GM19328 (cell line): ENCODE data around the gene BCAS4.
"Not testable (repeated sequence)": the region's sequence is repeated elsewhere in the genome, so short reads cannot be mapped to it uniquely, and the experiment has no call there.

Source experiments
- ATAC-seq: cut with Tn5 transposase; IDR thresholded peaks from one replicate; pipeline ENCODE4 v1.9.1; 2021; ENCODE audit warnings: mild to moderate bottlenecking, moderate library complexity; ENCODE audit not compliant: unreplicated experiment

BCAS4 gene

DNA sequence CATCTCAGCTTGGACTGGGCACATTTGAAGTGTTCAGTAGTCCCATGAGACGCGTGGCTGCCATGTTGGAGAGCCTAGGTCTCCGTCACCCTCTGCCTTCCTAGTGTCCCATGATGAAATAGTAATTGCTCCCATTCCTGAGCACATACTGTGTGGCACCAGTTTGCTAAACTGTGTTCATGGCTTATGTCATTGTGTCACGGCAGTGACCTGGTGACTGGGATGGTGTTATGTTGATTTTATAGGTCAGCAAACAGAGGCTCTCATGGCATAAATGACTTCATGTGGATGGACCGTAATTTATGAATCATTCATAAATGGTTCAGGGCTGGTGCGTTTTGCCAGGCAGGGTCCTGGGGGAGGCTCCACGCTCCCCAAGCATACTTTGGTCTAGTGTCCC is 3.8 kb downstream of the BCAS4 start:
- ATAC-seq: no peak

- no peak for ATAC-seq
Measured at GRCh38 chr20:50799176-50799889, 4.5 kb downstream of the BCAS4 start.

GRCh38 chr20:50799890-50800550 is 5.2 kb downstream of the BCAS4 start:
- no peak for ATAC-seq

DNA sequence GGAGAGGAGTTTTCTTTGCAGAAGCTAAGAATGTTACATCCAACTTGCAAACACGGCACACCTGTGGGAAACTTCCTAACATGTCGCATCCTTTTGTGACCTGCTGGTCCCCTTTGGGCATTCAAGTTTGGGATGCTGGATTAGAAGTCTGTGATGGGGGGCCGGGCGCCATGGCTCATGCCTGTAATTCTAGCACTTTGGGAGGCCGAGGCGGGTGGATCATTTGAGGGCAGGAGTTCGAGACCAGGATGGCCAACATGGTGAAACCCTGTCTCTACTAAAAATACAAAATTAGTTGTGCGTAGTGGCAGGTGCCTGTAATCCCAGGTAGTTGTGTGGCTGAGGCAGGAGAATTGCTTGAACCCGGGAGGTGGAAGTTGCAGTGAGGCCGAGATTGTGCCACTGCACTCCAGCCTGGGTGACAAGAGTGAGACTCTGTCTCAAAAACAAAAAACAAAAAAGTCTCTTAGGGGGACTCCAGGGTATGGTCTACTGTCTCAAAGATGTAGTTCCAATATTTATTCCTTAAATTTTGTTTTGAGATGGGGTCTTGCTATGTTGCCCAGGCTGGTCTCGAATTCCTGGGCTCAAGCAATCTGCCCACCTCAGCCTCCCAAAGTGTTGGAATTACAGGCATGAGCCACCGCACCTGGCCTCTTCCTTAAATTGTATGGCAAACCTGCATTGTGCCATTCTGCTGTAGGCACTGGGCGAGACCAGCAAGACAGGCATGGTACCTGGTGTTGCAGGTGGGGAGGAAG is 6.3 kb downstream of the BCAS4 start:
- not testable (repeated sequence) for ATAC-seq

GRCh38 chr20:50801747-50802125 is 6.9 kb downstream of the BCAS4 start:
- no peak for ATAC-seq

DNA sequence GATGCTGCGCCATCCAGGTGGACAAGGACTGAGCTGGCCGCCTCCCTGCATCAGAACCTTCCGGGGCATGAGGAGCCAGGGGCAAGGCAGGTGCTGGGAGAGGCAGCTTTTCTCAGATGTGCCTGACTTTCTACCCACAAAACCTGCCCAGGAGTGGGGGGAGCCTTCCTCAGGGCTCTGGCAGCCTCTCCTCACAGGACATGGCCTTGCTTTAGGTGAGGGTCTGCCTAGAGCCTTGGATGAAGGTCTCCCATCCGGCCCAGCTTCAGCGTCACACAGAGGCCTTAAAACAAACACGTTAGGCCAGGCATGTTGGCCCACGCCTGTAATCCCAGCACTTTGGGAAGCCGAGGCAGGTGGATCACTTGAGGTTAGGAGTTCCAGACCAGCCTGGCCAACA is 7.4 kb downstream of the BCAS4 start:
- ATAC-seq: no peak

- ATAC-seq: no peak
Measured at GRCh38 chr20:50804437-50805348, 9.8 kb downstream of the BCAS4 start.

GRCh38 chr20:50805349-50805684 is 10.5 kb downstream of the BCAS4 start:
- ATAC-seq: no peak

DNA sequence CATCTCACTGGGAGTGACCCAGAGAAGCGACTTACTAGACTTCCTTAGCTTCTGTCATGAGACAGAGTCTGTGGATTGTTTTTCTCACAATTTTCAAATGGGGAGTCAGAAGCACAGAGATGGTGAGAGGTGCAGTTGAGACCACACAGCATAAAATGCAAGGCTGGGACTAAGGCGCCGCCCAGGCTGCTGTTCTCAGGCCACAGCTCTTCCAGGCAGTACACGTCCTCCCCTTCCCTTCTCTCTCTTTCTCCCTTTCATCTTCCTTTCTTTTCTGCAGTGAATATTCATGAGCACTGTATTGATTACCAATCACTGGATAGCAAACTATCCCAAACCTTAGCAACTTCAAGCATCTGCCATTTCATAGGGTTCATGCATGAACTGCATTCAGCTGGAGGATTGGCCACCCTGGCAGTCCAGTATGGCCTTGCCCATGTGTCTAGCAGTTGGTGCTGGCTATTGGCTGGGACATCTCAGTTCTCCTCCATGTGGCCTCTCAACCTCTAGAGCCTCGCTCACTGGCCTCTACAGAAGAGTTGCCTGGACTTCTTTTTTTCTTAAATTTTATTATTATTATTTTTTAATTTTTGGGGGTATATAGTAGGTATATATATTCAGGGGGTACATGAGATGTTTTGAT is 11.4 kb downstream of the BCAS4 start:
- no peak for ATAC-seq

GRCh38 chr20:50810063-50810462 is 15.2 kb downstream of the BCAS4 start:
- ATAC-seq: no peak

DNA sequence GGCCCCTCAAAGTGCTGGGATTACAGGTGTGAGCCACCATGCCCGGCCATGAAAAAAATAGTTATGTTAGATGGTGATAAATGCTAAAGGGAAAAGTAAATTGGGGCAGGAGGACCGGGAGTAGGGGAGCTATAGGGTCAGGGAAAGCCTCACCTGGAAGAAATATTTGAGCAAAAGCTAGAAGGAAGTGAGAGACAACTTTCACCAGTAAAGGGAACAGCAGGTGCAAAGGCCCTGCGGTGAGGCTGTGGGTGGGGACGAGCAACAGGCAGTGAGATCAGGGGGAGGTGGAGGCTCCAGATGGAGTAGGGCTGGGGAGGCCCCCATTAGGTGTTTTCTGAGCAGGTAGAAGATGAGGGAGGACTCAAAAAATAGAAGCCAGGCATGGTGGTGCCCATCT is 16.0 kb downstream of the BCAS4 start:
- no peak for ATAC-seq

DNA sequence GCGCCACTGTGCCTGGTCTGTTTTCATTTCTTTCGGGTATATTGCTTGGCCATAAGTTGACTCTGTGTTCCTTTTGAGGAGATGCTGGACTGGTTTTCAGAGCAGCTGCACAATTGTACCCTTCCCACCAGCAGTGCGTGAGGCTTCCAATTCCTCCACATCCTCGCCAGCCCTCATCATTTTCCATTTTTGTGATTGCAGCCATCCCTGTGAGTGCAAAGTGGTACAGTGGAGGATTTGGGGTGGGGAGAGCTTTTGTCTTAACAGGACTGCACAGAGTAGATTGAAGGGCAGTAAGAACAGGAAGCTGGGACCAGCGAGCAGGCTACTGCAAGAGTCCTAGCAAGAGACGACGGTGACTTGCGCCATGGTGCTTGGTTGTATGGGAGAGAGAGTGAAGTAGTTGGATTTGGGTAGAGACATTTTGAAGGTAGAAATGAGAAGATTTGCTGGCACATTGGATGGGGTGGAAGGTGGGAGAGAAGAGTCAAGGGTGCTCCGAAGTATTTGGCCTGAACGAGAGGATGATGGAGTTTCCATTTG is 18.3 kb downstream of the BCAS4 start:
- ATAC-seq: no peak

- no peak for ATAC-seq
Measured at GRCh38 chr20:50813801-50814200, 18.9 kb downstream of the BCAS4 start.

DNA sequence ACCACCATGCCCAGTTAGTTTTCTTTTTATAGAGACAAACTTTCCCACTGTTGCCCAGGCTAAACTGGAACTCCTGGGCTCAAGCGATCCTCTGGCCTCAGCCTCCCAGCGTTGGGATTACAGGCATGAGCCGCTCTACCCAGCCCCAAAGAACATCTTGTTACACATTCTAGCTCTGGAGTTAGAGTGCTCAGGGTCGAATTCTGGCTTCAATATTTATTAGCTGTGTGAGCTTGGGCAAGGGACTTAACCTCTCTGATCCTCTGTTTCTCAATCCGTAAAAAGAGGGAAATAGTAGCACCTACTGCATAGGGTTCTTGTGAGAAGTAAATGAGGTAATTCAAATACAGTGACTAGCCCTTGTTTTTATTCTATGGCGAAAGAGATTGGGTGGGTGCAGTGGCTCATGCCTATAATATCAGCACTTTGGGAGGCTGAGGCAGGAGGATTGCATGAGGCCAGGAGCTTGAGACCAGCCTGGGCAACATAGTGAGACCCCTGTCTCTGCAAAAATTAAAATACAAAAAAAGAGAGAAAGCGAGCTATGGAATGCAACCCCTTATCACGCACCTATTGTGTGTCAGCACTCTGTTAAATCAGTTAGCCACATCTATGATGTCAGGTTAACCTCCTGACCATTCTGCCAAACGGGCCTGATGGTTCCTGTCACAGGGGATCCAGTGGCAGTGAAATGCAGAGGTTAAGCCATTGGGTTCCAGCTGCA is 19.7 kb downstream of the BCAS4 start:
- ATAC-seq: no peak

- ATAC-seq: no peak
Measured at GRCh38 chr20:50815162-50815989, 20.5 kb downstream of the BCAS4 start.

DNA sequence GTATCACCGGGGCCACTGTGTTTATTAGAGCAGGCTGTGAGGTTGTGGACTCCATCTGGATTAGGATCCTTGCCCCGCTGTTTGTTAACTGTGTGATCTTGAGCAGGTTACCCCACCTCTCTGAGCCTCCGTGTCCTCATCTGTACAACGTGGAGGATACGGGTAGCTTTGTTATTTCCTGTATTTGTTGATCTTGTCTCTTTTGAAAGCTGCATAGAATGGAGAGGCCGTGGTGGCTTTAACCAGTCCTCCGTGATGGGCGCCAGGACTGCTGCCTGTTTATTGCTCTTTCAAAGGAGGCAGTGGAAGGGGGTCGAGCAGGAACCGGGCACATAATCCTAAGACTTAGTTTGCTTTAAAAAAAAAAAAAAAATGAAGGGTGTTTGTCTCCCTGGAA is 22.9 kb downstream of the BCAS4 start:
- no peak for ATAC-seq

- no peak for ATAC-seq
Measured at GRCh38 chr20:50819349-50819748, 24.5 kb downstream of the BCAS4 start.

DNA sequence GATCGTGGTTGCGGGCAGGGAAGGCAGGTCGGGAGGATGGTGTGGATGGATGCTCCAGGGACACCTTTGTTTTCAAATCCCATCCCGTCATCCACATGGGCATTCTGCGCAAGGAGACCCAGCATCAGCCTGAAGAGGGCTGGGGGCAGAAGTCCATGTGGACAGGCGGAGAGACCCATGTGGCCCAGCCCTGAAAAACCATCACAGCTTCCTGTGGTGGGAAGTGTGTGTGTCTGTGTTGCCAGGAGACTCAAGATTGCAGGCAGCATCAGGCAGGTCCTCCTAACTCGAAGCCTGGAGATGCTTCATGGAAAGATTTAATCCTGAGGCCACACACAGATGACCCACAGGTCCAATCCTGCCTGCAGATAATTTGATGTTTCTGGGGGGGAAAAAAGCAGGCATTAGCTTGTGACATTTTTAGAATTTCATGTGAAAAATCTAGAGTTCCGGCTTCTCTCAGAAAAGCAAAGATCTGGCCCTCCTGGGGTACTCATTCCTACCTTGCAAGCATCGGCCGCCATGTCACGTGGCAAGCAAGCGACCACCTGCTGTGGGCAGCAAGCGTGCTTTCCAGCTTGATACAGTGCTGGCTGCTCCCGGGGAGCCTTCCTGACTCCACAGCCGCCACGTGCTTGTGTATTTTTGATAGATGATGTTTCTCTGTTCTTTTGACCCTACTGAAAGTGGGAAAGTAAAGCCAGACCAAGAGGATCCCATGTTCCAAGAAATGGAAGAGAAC is 25.8 kb downstream of the BCAS4 start:
- no peak for ATAC-seq
